ENCODE data around the gene C14orf132.

DNA sequence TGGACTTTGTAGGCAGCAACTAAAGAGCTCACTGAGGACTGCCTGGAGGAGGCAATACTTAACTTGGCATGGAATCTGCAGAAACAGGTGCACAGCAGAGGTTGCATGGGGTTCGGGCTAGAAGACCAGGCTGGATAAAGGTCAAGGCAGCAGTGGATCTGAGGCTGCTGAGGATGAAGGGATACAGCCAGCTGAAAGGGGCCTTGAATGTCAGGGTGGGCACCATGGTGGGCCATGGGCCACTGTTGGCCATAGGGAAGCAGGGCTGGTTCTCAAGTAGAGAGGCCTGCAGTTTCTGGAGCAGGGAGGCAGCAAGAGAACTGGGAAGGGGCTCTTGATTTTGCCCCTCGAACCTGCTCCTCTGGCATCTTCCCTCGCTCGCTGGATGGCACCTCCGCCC is 55.5 kb downstream of the C14orf132 start:
- TF ChIP-seq, protein P1, sequence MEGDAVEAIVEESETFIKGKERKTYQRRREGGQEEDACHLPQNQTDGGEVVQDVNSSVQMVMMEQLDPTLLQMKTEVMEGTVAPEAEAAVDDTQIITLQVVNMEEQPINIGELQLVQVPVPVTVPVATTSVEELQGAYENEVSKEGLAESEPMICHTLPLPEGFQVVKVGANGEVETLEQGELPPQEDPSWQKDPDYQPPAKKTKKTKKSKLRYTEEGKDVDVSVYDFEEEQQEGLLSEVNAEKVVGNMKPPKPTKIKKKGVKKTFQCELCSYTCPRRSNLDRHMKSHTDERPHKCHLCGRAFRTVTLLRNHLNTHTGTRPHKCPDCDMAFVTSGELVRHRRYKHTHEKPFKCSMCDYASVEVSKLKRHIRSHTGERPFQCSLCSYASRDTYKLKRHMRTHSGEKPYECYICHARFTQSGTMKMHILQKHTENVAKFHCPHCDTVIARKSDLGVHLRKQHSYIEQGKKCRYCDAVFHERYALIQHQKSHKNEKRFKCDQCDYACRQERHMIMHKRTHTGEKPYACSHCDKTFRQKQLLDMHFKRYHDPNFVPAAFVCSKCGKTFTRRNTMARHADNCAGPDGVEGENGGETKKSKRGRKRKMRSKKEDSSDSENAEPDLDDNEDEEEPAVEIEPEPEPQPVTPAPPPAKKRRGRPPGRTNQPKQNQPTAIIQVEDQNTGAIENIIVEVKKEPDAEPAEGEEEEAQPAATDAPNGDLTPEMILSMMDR (IDR thresholded peaks at IDR 0.05; ENCODE audit: poor library complexity) = no peak
- no peak for TF ChIP-seq EZH2 (IDR thresholded peaks at IDR 0.05; ENCODE audit: borderline replicate concordance)
- TF ChIP-seq EZH2phosphoT487 (IDR thresholded peaks at IDR 0.05; ENCODE audit: low read depth, severe bottlenecking, unreplicated experiment) = no peak
